GM21786 (cell line): Measurements from ENCODE around the gene SSNA1.

Experiments
- ATAC-seq: cut with Tn5 transposase; IDR thresholded peaks from one replicate; pipeline ENCODE4 v1.9.1; 2021; ENCODE audit not compliant: unreplicated experiment

Gene SSNA1

GRCh38 chr9:137152844-137153405 is 35.6 kb upstream of the SSNA1 start:
- ATAC-seq = no peak

- ATAC-seq = no peak
Observed at GRCh38 chr9:137156567-137157375, 31.7 kb upstream of the SSNA1 start.

DNA sequence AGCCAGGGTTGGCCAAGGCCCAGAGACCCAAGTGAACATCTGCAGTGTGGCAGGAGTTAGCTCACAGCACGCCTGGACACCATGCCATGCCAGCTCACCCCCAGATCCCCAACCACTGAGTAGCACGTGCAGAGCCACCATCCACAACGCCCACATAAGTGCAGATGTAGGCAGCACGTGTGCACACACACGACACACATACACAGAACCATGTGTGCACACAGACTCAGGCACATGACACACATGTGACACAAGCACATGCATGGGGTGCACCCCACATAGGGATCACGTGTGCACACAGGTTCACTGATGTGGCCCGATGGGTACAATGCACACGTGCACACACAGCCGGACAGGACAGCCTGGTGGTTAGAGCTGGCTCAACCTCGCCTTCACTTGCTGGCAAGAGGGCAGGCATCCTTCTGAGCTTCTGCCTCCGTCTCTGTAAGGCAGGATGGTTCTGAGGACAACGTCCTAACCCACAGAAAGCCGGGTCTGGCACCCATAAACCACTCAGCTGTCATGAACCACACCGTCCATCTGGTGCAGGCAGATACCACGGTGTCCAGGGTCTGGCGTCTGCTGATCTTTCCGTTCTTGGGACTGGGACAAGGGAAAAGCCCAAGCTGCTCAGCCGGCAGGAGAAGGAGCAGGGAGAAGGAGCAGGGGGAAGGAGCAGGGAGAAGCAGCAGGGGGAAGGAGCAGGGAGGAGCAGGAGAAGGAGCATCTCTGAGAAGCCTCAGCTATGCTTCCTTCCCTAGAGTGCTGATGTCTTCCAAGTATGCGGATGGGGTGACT is 30.7 kb upstream of the SSNA1 start:
- no peak for ATAC-seq

GRCh38 chr9:137158625-137159024 is 29.9 kb upstream of the SSNA1 start:
- ATAC-seq = no peak

- no peak for ATAC-seq
Observed at GRCh38 chr9:137159105-137160053, 29.1 kb upstream of the SSNA1 start.

DNA sequence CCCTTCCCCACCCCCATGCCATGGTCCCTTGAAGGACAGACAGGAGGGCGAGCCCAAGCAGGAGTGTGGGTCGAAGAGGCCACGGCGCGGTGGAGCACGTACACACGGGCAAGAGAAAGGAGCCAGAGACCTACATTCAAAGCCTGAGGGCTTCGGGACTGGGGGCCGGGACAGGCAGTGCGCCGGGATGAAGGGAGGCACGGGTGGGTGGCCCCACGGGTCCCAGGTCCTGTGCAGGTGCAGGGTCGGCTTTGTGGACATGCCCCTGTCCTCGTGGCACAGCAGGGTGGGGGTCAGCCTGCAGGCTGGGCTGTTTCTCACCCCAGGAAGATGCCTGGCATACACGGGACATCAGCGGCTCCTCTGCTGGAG is 28.4 kb upstream of the SSNA1 start:
- ATAC-seq = no peak

- no peak for ATAC-seq
Observed at GRCh38 chr9:137160716-137161557, 27.5 kb upstream of the SSNA1 start.

DNA sequence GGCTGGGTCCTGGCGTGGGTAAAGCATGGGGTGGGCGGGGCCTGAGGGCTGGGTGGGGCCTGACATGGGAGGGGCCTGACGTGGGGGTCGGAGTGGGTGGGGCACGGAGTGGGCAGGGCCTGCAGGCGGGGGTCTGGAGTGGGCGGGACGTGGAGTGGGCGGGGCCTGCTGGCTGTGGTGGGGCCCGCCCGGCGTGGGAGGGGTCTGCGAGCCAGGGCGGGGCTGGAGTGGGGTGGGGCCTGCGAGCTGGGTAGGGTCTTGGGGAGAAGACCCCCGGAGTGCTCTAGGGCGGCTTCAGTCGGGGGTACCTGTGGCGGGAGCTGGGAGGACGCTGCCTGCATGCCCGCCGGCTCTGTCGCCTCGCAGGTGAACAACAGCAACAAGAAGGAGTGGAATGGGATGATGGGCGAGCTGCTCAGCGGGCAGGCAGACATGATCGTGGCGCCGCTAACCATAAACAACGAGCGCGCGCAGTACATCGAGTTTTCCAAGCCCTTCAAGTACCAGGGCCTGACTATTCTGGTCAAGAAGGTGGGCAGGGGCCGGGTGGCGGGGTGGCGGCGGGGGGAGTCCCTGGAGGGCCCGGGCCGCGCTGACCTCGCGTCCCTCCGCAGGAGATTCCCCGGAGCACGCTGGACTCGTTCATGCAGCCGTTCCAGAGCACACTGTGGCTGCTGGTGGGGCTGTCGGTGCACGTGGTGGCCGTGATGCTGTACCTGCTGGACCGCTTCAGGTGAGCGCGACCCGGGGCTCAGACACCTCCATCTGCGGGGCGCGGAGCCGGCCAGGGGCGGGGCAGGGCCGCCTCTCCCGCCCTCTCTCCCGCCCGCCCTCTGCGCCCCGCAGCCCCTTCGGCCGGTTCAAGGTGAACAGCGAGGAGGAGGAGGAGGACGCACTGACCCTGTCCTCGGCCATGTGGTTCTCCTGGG is 26.7 kb upstream of the SSNA1 start:
- no peak for ATAC-seq

GRCh38 chr9:137162505-137163364 is 25.7 kb upstream of the SSNA1 start:
- no peak for ATAC-seq

- no peak for ATAC-seq
Observed at GRCh38 chr9:137163365-137163715, 25.1 kb upstream of the SSNA1 start.

- ATAC-seq = no peak
Observed at GRCh38 chr9:137163805-137164204, 24.7 kb upstream of the SSNA1 start.

- no peak for ATAC-seq
Observed at GRCh38 chr9:137164370-137165249, 23.9 kb upstream of the SSNA1 start.

GRCh38 chr9:137165250-137165836 is 23.1 kb upstream of the SSNA1 start:
- ATAC-seq = no peak

- ATAC-seq = no peak
Observed at GRCh38 chr9:137166380-137167229, 21.9 kb upstream of the SSNA1 start.

DNA sequence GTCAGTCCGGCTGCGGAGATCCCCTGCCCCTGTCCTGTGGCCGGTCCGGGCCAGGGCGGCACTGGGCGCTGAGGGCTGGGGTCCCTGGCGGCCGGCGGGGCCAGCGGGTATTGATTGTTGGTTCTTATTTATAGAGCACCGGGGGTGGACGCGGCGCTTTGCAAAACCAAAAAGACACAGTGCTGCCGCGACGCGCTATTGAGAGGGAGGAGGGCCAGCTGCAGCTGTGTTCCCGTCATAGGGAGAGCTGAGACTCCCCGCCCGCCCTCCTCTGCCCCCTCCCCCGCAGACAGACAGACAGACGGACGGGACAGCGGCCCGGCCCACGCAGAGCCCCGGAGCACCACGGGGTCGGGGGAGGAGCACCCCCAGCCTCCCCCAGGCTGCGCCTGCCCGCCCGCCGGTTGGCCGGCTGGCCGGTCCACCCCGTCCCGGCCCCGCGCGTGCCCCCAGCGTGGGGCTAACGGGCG is 21.2 kb upstream of the SSNA1 start:
- no peak for ATAC-seq
